ENCODE results near the gene C13orf42. TPM values are rescaled to one million over a fixed set of nuclear protein-coding genes. Genes with fewer than 3 reads are reported as not detected.

The C13orf42 gene
- total RNA-seq, 1 donor from 2014 or later: not detected

GRCh38 chr13:51047434-51048165 lies 63.5 kb downstream of the C13orf42 start:
- intact Hi-C loops (cut with DNase I): no loop called here
- H3K27ac ChIP-seq: no peak overlapping the region
- no peaks in the 10 kb centered on the region for H3K4me1 ChIP-seq
- DNase-seq (ENCODE audit: low spot score in 2 of 2): no peak
- H3K4me3 ChIP-seq: no peak overlapping the region
- H3K27me3 ChIP-seq: no peaks in the 10 kb centered on the region
- H3K36me3 ChIP-seq: no peaks in the 10 kb centered on the region
- no peaks in the 10 kb centered on the region for H3K9me3 ChIP-seq
- no peak for TF ChIP-seq CTCF (IDR thresholded peaks at IDR 0.05)

GRCh38 chr13:51045451-51045850 lies 65.6 kb downstream of the C13orf42 start:
- no peak for TF ChIP-seq CTCF (IDR thresholded peaks at IDR 0.05)
- Histone ChIP-seq H3K27ac (no peak overlapping the region), H3K9me3 (no peaks in the 10 kb centered on the region), H3K27me3 (no peaks in the 10 kb centered on the region), H3K36me3 (no peaks in the 10 kb centered on the region), H3K4me1 (no peaks in the 10 kb centered on the region), H3K4me3 (no peak overlapping the region)
- intact Hi-C loops (cut with DNase I): no loop called here
- DNase-seq (ENCODE audit: low spot score in 2 of 2): no peak

- TF ChIP-seq CTCF (IDR thresholded peaks at IDR 0.05): no peak
- DNase-seq (ENCODE audit: low spot score in 2 of 2): no peak
Observed at GRCh38 chr13:51044023-51044665, 66.9 kb downstream of the C13orf42 start.

GRCh38 chr13:51043310-51043709 lies 67.8 kb downstream of the C13orf42 start:
- H3K4me3 ChIP-seq: no peak overlapping the region
- H3K27ac ChIP-seq: no peak overlapping the region
- intact Hi-C loops (cut with DNase I): no loop called here
- H3K4me1 ChIP-seq: no peaks in the 10 kb centered on the region
- no peak for DNase-seq (ENCODE audit: low spot score in 2 of 2)
- no peaks in the 10 kb centered on the region for H3K9me3 ChIP-seq
- no peaks in the 10 kb centered on the region for H3K36me3 ChIP-seq
- no peak for TF ChIP-seq CTCF (IDR thresholded peaks at IDR 0.05)
- H3K27me3 ChIP-seq: no peaks in the 10 kb centered on the region

More at GRCh38 chr13:51044023-51044665, 66.9 kb downstream of the C13orf42 start:
- Histone ChIP-seq H3K27ac (no peak overlapping the region), H3K9me3 (no peaks in the 10 kb centered on the region), H3K4me1 (no peaks in the 10 kb centered on the region), H3K27me3 (no peaks in the 10 kb centered on the region), H3K4me3 (no peak overlapping the region), H3K36me3 (no peaks in the 10 kb centered on the region)
- intact Hi-C loops (cut with DNase I): no loop called here

- TF ChIP-seq CTCF (IDR thresholded peaks at IDR 0.05): no peak
- Histone ChIP-seq H3K27ac (no peak overlapping the region), H3K36me3 (no peaks in the 10 kb centered on the region), H3K4me3 (no peak overlapping the region), H3K9me3 (no peaks in the 10 kb centered on the region), H3K27me3 (no peaks in the 10 kb centered on the region), H3K4me1 (no peaks in the 10 kb centered on the region)
- intact Hi-C loops (cut with DNase I): no loop called here
- no peak for DNase-seq (ENCODE audit: low spot score in 2 of 2)
Observed at GRCh38 chr13:51041710-51042109, 69.4 kb downstream of the C13orf42 start.

Data from ascending aorta (tissue), 2 donors.